KMS-11 (cell line): ENCODE results near the gene PGAP3.

Experiments used
- H2AFZ ChIP-seq: fragments of 200-600 bp; sonication (generic); 2 replicates; pipeline ENCODE4 v1.6.1; 2016; ENCODE audit warnings: antibody characterized with exemption, mixed run types, low read depth
- H3K27ac ChIP-seq: fragments of 200-600 bp; sonication (generic); 2 replicates; pipeline ENCODE4 v1.6.1; 2016; ENCODE audit warnings: mild to moderate bottlenecking, mixed run types
- H3K27me3 ChIP-seq: fragments of 200-600 bp; sonication (generic); 2 replicates; pipeline ENCODE4 v1.6.1; 2017; ENCODE audit warnings: mild to moderate bottlenecking, low read depth, mixed run types, moderate library complexity; ENCODE audit not compliant: insufficient read depth
- H3K36me3 ChIP-seq: fragments of 200-600 bp; sonication (generic); 2 replicates; pipeline ENCODE4 v1.6.1; 2017; ENCODE audit warnings: mild to moderate bottlenecking, mixed run types; ENCODE audit not compliant: insufficient read depth
- H3K4me1 ChIP-seq: fragments of 200-600 bp; sonication (generic); 2 replicates; pipeline ENCODE4 v1.6.1; 2016; ENCODE audit warnings: mild to moderate bottlenecking, low read depth, mixed run types; ENCODE audit not compliant: poor library complexity, severe bottlenecking
- H3K4me2 ChIP-seq: fragments of 200-600 bp; sonication (generic); 2 replicates; pipeline ENCODE4 v1.7.0; 2016; ENCODE audit warnings: mild to moderate bottlenecking, mixed run types
- H3K4me3 ChIP-seq: fragments of 200-600 bp; sonication (generic); IDR thresholded peaks from 2 replicates; pipeline ENCODE4 v1.6.1; 2017; ENCODE audit warnings: low read depth, low read length, mixed read lengths; ENCODE audit not compliant: insufficient read depth
- H3K79me2 ChIP-seq: fragments of 200-600 bp; sonication (generic); 2 replicates; pipeline ENCODE4 v1.6.1; 2016; ENCODE audit warnings: low read depth, mixed run types; ENCODE audit not compliant: insufficient read depth
- H3K9ac ChIP-seq: fragments of 200-600 bp; sonication (generic); 2 replicates; pipeline ENCODE4 v1.6.1; 2016; ENCODE audit warnings: mild to moderate bottlenecking, mixed run types
- H4K20me1 ChIP-seq: fragments of 200-600 bp; sonication (generic); 2 replicates; pipeline ENCODE4 v1.6.1; 2016; ENCODE audit warnings: mild to moderate bottlenecking, mixed run types; ENCODE audit not compliant: insufficient read depth
- TF ChIP-seq, protein P1 (sequence below): fragments of 200-600 bp; sonication (generic); conservative IDR thresholded peaks from 2 replicates; pipeline ENCODE4 v1.6.1; 2017; ENCODE audit warnings: low read depth, mild to moderate bottlenecking, antibody characterized with exemption, low read length, moderate library complexity, mixed read lengths

The PGAP3 gene

DNA sequence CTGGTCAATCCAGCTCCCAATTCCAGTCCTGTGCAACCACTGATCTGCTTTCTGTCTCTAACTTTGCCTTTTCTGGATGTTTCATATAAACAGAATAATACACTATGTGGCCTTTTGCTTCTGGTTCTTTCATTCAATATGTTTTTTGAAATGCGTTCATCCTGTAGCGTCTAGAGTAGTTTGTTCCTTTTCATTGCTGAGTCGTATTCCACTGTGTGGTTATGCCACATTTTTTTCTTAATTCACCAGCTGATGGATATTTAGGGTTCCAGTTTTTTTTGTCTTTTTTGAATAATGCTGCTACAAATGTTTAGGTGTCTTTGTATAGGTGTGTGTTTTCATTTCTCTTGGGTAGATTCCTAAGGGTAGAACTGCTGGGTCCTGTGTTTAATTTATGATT is 44.7 kb upstream of the PGAP3 start:
- Histone ChIP-seq H3K79me2 (peaks cover 13% of the 10 kb centered on the region), H3K9ac (no peak overlapping the region), H3K4me1 (peaks cover 26% of the 10 kb centered on the region), H3K4me3 (no peak overlapping the region), H2AFZ (no peak overlapping the region), H3K27ac (no peak overlapping the region), H3K27me3 (no peaks in the 10 kb centered on the region), H3K4me2 (no peak overlapping the region), H4K20me1 (no peaks in the 10 kb centered on the region), H3K36me3 (no peaks in the 10 kb centered on the region)
- TF ChIP-seq, protein P1, sequence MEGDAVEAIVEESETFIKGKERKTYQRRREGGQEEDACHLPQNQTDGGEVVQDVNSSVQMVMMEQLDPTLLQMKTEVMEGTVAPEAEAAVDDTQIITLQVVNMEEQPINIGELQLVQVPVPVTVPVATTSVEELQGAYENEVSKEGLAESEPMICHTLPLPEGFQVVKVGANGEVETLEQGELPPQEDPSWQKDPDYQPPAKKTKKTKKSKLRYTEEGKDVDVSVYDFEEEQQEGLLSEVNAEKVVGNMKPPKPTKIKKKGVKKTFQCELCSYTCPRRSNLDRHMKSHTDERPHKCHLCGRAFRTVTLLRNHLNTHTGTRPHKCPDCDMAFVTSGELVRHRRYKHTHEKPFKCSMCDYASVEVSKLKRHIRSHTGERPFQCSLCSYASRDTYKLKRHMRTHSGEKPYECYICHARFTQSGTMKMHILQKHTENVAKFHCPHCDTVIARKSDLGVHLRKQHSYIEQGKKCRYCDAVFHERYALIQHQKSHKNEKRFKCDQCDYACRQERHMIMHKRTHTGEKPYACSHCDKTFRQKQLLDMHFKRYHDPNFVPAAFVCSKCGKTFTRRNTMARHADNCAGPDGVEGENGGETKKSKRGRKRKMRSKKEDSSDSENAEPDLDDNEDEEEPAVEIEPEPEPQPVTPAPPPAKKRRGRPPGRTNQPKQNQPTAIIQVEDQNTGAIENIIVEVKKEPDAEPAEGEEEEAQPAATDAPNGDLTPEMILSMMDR, result no peak

DNA sequence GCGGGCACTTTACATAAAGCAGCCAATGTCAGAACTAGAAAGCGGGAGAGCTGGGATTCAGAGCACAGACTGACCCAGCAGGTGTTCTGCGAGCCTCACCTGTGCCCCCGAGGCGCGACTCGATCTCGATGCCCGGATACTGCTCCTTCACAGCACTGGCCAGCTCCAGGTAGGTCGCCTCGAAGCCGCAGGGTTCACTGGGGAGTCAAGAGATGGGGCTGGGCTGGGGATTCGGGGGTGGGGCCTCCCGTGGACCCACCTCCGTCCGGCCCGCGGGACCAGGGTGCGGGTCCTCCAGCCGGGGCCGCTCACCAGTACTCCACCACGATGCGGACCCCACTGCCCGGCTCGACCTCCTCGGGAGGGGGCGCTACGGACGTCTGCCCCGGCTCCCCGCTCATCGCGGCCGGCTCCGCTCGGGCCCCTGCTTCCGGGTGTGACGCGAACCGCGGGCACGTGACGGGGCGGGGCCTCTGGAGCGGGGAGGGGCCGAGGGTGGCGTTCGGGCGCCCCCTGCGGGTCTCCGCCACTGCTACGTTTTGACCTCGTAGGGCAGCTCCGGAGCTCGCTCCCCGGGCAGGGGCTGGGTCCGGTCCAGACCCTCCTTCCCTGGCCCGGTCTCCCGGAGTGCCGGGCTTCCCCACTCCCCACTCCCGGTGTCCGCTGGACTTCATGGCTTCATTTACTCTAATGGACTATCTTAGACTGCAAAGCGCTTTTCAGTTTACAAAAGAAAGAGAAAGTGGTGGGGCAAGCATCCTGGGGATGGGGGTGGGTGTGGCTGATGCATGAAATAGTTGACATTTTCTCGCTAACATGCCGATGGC is 42.5 kb upstream of the PGAP3 start, which contains the start of gene MIEN1:
TSS of gene MIEN1 (minus strand) at position 438 of the 827 bp plus-strand sequence. CDS start at position 401, 37 bp downstream.
- Histone ChIP-seq H4K20me1 (no peaks in the 10 kb centered on the region), H3K27me3 (no peaks in the 10 kb centered on the region), H3K4me1 (peaks cover 15% of the 10 kb centered on the region), H3K9ac (peak within 1 kb of the TSS; percentile 77), H3K4me2 (peak within 1 kb of the TSS; percentile 85), H3K36me3 (no peaks in the 10 kb centered on the region), H3K4me3 (no peak within 1 kb of the TSS), H2AFZ (peak within 1 kb of the TSS; percentile 43), H3K27ac (peak within 1 kb of the TSS; percentile 60), H3K79me2 (peaks cover 13% of the 10 kb centered on the region)
- TF ChIP-seq, protein P1, result peak; percentile 90

DNA sequence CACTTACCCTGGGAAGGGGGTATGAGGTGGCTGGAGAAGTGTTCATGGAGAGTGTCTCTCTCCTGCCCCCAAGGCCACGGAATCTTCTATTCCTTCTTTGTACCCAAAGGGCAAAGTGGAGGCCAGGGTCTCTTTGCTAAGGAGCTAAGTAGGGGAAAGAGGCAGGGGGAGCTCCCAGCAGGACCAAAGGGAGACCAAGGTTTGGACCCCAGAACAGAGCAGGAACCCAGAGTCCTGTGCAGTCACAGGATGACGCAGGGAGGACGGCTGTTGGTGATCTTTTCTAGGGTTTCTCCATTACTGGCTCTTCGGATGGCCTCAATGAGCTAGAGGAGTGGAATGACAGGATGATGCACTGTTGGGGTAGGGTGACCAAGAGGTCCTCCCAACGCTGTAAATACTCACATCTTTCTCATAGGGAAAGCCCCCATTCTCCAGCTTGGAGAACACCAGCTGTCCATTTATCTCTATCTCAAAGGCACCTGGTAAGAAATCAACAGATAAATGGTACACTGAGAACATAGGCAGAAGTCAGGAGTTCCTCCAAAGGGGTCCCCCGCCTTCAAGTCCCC is 41.5 kb upstream of the PGAP3 start:
- Histone ChIP-seq H4K20me1 (no peaks in the 10 kb centered on the region), H3K27me3 (no peaks in the 10 kb centered on the region), H3K4me1 (peaks cover 15% of the 10 kb centered on the region), H3K27ac (peak overlapping the region; percentile 60; the same call in 1 of the 2 replicates), H3K36me3 (no peaks in the 10 kb centered on the region), H3K4me2 (peak overlapping the region; percentile 85), H2AFZ (no peak overlapping the region), H3K4me3 (no peak overlapping the region), H3K79me2 (peaks cover 13% of the 10 kb centered on the region), H3K9ac (peak overlapping the region; percentile 77; the same call in 1 of the 2 replicates)
- TF ChIP-seq, protein P1, result no peak

DNA sequence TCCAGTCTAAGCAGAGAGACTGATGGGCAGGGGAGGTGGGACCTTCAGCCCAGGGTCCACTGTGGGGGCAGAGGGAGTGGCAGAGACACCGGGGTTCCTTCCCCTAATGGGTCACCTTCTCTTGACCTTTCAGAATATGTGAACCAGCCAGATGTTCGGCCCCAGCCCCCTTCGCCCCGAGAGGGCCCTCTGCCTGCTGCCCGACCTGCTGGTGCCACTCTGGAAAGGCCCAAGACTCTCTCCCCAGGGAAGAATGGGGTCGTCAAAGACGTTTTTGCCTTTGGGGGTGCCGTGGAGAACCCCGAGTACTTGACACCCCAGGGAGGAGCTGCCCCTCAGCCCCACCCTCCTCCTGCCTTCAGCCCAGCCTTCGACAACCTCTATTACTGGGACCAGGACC is 39.7 kb upstream of the PGAP3 start:
- Histone ChIP-seq H3K27ac (no peak overlapping the region), H4K20me1 (no peaks in the 10 kb centered on the region), H3K79me2 (peaks cover 13% of the 10 kb centered on the region), H2AFZ (no peak overlapping the region), H3K4me1 (peaks cover 15% of the 10 kb centered on the region), H3K4me3 (no peak overlapping the region), H3K9ac (no peak overlapping the region), H3K36me3 (no peaks in the 10 kb centered on the region), H3K4me2 (no peak overlapping the region), H3K27me3 (no peaks in the 10 kb centered on the region)
- TF ChIP-seq, protein P1, result no peak
